Endothelial cell (in vitro differentiated cells): ENCODE measurements around the gene B3GNT2. TPM values are rescaled to one million over a fixed set of nuclear protein-coding genes. Genes with fewer than 3 reads are reported as not detected.
"Not testable (repeated sequence)": the region's sequence is repeated elsewhere in the genome, so short reads cannot be mapped to it uniquely, and the experiment has no call there.

Experiments used
- DNase-seq: peaks from one replicate; pipeline ENCODE4 v3.0.0; 2021; ENCODE audit warnings: low spot score
- H3K27ac Mint-ChIP-seq: one replicate; pipeline ENCODE4 v1.8.0; 2021; ENCODE audit warnings: mixed read lengths, inconsistent platforms; ENCODE audit not compliant: unreplicated experiment
- H3K27me3 Mint-ChIP-seq: one replicate; pipeline ENCODE4 v1.8.0; 2021; ENCODE audit warnings: mild to moderate bottlenecking, moderate library complexity, mixed read lengths, inconsistent platforms; ENCODE audit not compliant: unreplicated experiment
- H3K36me3 Mint-ChIP-seq: one replicate; pipeline ENCODE4 v1.8.0; 2021; ENCODE audit warnings: mild to moderate bottlenecking, low read depth, mixed read lengths, inconsistent platforms; ENCODE audit not compliant: unreplicated experiment
- H3K4me1 Mint-ChIP-seq: one replicate; pipeline ENCODE4 v1.8.0; 2021; ENCODE audit warnings: mild to moderate bottlenecking, mixed read lengths, inconsistent platforms; ENCODE audit not compliant: unreplicated experiment
- H3K4me3 Mint-ChIP-seq: one replicate; pipeline ENCODE4 v1.8.0; 2021; ENCODE audit warnings: mild to moderate bottlenecking, mixed read lengths, inconsistent platforms; ENCODE audit not compliant: unreplicated experiment
- H3K9me3 Mint-ChIP-seq: one replicate; pipeline ENCODE4 v1.8.0; 2021; ENCODE audit warnings: mixed read lengths, inconsistent platforms; ENCODE audit not compliant: unreplicated experiment
- microRNA-seq: library from miRNA; unstranded; fragments of <30 nt; microRNA quantifications from one replicate; pipeline ENCODE4, GENCODE V29; 2020; ENCODE audit not compliant: unreplicated experiment
- total RNA-seq: library from RNA; stranded (reverse); fragmentation: NEBNext Ultra II Directional; extraction: Animal tissue kit (Norgen Biotek cat#: 25700); gene quantifications from one replicate; pipeline ENCODE4 v1.2.1, GENCODE V29; 2021; ENCODE audit not compliant: unreplicated experiment
- TF ChIP-seq, protein P1 (sequence below): fragments of 200-600 bp; sonication (generic); IDR thresholded peaks from one replicate; pipeline ENCODE4 v1.5.0; 2021; ENCODE audit warnings: antibody characterized with exemption; ENCODE audit not compliant: unreplicated experiment

The B3GNT2 gene
- total RNA-seq, 1 donor from 2014 or later: 53.1 TPM

GRCh38 chr2:62266433-62267038 lies 70.6 kb downstream of the B3GNT2 start:
- TF ChIP-seq, protein P1, sequence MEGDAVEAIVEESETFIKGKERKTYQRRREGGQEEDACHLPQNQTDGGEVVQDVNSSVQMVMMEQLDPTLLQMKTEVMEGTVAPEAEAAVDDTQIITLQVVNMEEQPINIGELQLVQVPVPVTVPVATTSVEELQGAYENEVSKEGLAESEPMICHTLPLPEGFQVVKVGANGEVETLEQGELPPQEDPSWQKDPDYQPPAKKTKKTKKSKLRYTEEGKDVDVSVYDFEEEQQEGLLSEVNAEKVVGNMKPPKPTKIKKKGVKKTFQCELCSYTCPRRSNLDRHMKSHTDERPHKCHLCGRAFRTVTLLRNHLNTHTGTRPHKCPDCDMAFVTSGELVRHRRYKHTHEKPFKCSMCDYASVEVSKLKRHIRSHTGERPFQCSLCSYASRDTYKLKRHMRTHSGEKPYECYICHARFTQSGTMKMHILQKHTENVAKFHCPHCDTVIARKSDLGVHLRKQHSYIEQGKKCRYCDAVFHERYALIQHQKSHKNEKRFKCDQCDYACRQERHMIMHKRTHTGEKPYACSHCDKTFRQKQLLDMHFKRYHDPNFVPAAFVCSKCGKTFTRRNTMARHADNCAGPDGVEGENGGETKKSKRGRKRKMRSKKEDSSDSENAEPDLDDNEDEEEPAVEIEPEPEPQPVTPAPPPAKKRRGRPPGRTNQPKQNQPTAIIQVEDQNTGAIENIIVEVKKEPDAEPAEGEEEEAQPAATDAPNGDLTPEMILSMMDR: no peak
- no peak overlapping the region for H3K4me3 Mint-ChIP-seq
- DNase-seq: no peak
- no peaks in the 10 kb centered on the region for H3K36me3 Mint-ChIP-seq
- H3K9me3 Mint-ChIP-seq: no peaks in the 10 kb centered on the region
- peaks cover 18% of the 10 kb centered on the region for H3K4me1 Mint-ChIP-seq
- H3K27ac Mint-ChIP-seq: peak overlapping the region; percentile 40
- H3K27me3 Mint-ChIP-seq: no peaks in the 10 kb centered on the region

GRCh38 chr2:62267696-62268095 lies 71.8 kb downstream of the B3GNT2 start:
- no peaks in the 10 kb centered on the region for H3K36me3 Mint-ChIP-seq
- no peak overlapping the region for H3K27ac Mint-ChIP-seq
- no peaks in the 10 kb centered on the region for H3K27me3 Mint-ChIP-seq
- H3K4me3 Mint-ChIP-seq: no peak overlapping the region
- H3K4me1 Mint-ChIP-seq: peaks cover 18% of the 10 kb centered on the region
- H3K9me3 Mint-ChIP-seq: no peaks in the 10 kb centered on the region
- no peak for DNase-seq
- TF ChIP-seq, protein P1: no peak

- H3K27me3 Mint-ChIP-seq, DNase-seq, H3K4me3 Mint-ChIP-seq, H3K27ac Mint-ChIP-seq, H3K36me3 Mint-ChIP-seq, H3K9me3 Mint-ChIP-seq: not testable (repeated sequence)
- H3K4me1 Mint-ChIP-seq: peaks cover 11% of the 10 kb centered on the region
Observed at GRCh38 chr2:62268681-62269188, 72.8 kb downstream of the B3GNT2 start.

DNA sequence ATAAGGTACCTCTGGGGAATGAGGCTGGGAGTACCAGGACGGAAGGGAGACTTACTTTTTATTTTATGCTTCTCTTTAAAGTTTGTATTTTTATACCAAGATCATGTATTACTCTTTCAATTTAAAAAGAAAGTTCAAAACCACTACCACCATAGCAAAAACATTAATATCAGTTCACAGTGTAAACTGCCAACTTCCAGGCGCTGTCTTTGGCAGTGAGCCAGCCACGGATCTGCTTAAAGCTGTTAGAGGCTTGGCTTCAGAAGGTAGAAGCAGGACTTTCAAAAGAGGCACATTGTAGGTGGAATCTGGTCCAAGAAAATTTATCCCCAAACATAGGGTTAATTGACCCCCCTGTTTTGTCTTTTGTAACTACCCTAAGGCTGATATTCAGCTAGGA lies 74.8 kb downstream of the B3GNT2 start:
- TF ChIP-seq, protein P1: no peak
- Mint-ChIP-seq H3K4me1 (peaks cover 11% of the 10 kb centered on the region), H3K27ac (no peak overlapping the region), H3K36me3 (peaks cover 5% of the 10 kb centered on the region), H3K27me3 (no peaks in the 10 kb centered on the region), H3K9me3 (no peaks in the 10 kb centered on the region), H3K4me3 (no peak overlapping the region)
- DNase-seq: no peak

Small RNAs within 50 kb of the gene (microRNA-seq; reads per million reads assigned to microRNA genes)
- not detected for gene MIR5192
